MM.1S (cell line): ENCODE data around the gene KL.

Experiments used
- EZH2 ChIP-seq: fragments of 300-600 bp; sonication (generic); optimal IDR thresholded peaks from 2 replicates; pipeline ENCODE3; 2017; ENCODE audit warnings: low read depth, mild to moderate bottlenecking, antibody characterized with exemption, low read length, mixed read lengths
- EZH2phosphoT487 ChIP-seq: fragments of 300-600 bp; sonication (generic); IDR thresholded peaks from 2 replicates; pipeline ENCODE4 v1.6.1; 2018; ENCODE audit warnings: antibody characterized with exemption, low read length
- TF ChIP-seq, protein P1 (sequence below): fragments of 300-600 bp; sonication (generic); IDR thresholded peaks from 2 replicates; pipeline ENCODE4 v1.5.1; 2016; ENCODE audit warnings: antibody characterized with exemption, low read length, mixed read lengths

DNA sequence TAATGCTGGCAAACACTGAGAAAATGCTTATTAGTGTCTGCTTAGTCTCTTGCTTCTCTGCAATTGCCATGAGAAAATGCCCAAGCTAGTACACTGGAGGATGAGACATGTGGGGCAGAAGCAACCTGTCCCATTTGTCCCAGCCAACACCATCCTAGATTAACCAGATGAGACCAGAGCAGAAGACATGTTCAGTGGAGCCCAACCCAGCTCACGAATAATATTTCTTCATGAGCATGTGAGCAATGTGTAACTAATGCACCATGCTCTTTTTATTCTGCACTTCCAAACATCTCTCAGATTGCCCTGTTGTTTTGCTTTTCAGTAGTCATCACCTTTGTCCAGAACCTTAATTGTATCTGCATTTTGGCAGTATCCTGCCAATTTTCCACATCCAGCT, 21.4 kb downstream of the KL start:
- TF ChIP-seq, protein P1, sequence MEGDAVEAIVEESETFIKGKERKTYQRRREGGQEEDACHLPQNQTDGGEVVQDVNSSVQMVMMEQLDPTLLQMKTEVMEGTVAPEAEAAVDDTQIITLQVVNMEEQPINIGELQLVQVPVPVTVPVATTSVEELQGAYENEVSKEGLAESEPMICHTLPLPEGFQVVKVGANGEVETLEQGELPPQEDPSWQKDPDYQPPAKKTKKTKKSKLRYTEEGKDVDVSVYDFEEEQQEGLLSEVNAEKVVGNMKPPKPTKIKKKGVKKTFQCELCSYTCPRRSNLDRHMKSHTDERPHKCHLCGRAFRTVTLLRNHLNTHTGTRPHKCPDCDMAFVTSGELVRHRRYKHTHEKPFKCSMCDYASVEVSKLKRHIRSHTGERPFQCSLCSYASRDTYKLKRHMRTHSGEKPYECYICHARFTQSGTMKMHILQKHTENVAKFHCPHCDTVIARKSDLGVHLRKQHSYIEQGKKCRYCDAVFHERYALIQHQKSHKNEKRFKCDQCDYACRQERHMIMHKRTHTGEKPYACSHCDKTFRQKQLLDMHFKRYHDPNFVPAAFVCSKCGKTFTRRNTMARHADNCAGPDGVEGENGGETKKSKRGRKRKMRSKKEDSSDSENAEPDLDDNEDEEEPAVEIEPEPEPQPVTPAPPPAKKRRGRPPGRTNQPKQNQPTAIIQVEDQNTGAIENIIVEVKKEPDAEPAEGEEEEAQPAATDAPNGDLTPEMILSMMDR, result no peak
- no peak for TF ChIP-seq EZH2
- TF ChIP-seq EZH2phosphoT487, result no peak
